HepG2 (cell line): ENCODE measurements around the gene GARIN6. TPM values are rescaled to one million over a fixed set of nuclear protein-coding genes. Genes with fewer than 3 reads are reported as not detected.

Experiments used
- ATAC-seq: fragments of 200-7000 bp; cut with Tn5 transposase; 3 replicates; pipeline ENCODE4 v1.9.1; 2020; ENCODE audit warnings: mild to moderate bottlenecking, moderate library complexity
- BruUV-seq: library from RNA; stranded (reverse); fragments of 400-500 nt; replicated peaks from 2 replicates; lab custom pipeline; 2021; lab: Mats Ljungman, UMichigan
- CTCF ChIA-PET: fragments of 300-600 bp; formaldehyde crosslinking; extraction: SDS; loops from one replicate; lab custom pipeline; 2021; ENCODE audit warnings: low total read pairs, inconsistent platforms, low intra/inter-chr PET ratio; lab: Yijun Ruan, JAX
- POLR2A ChIA-PET: fragments of 350-600 bp; sonication (Branson Sonifier 250); formaldehyde crosslinking; loops from one replicate; lab custom pipeline; 2020; ENCODE audit warnings: antibody characterized with exemption, inconsistent platforms; lab: Yijun Ruan, JAX
- DNase-seq: peaks from one replicate; pipeline ENCODE4 v3.0.0-alpha.2; 2015; ENCODE audit warnings: low spot score
- FAIRE-seq: peaks from 3 replicates; lab custom pipeline; 2011; peaks lifted over from hg19 to GRCh38; lab: Jason Lieb, UNC
- H2AFZ ChIP-seq: one replicate; pipeline ENCODE4 v1.6.1; 2011; ENCODE audit warnings: low read length, inconsistent platforms
- H3K27ac ChIP-seq: fragments of 300-600 bp; 3 replicates; pipeline ENCODE4 v1.8.0; 2011; ENCODE audit warnings: mixed run types, mild to moderate bottlenecking, mixed read lengths, low read length, inconsistent platforms; ENCODE audit not compliant: insufficient read depth; ENCODE audit errors: extremely low read length
- H3K27me3 ChIP-seq, 2 experiments: fragments of 200-600 bp in 1 of 2; 2 replicates in 1 of 2; 3 replicates in 1 of 2; pipeline versions ENCODE4 v1.6.0 to v1.8.0; 2011; ENCODE audit warnings: low read length in 2 of 2, mild to moderate bottlenecking in 2 of 2, moderate library complexity in 2 of 2, inconsistent platforms in 1 of 2; ENCODE audit not compliant: insufficient read depth in 2 of 2, control insufficient read depth in 1 of 2
- H3K36me3 ChIP-seq, 2 experiments: fragments of 200-600 bp in 1 of 2; replicated peaks in 1 of 2; 2 replicates in 1 of 2; 3 replicates in 1 of 2; pipeline versions ENCODE4 v1.5.1 to v1.8.0; 2011; ENCODE audit warnings: low read length in 2 of 2, inconsistent platforms in 1 of 2; ENCODE audit not compliant: insufficient read depth in 2 of 2, control insufficient read depth in 1 of 2
- H3K4me1 ChIP-seq: 2 replicates; pipeline ENCODE4 v1.5.1; 2012; ENCODE audit warnings: low read length, inconsistent platforms; ENCODE audit not compliant: insufficient read depth
- H3K4me2 ChIP-seq: 2 replicates; pipeline ENCODE4 v1.6.0; 2011; ENCODE audit warnings: low read depth, low read length, inconsistent platforms
- H3K4me3 ChIP-seq, 3 experiments: fragments of 200-600 bp in 1 of 3; sonication (generic), shearing (Covaris generic) in 1 of 3; replicated peaks in 1 of 3; 2 replicates each; pipeline ENCODE4 v1.5.1; 2011 to 2016; ENCODE audit warnings: low read length in 3 of 3, inconsistent platforms in 2 of 3, low read depth in 2 of 3, mild to moderate bottlenecking in 2 of 3, control low read depth in 1 of 3, mixed read lengths in 1 of 3; ENCODE audit not compliant: insufficient read depth in 1 of 3
- H3K79me2 ChIP-seq: one replicate; pipeline ENCODE4 v1.6.1; 2011; ENCODE audit warnings: low read length, inconsistent platforms; ENCODE audit not compliant: insufficient read depth
- H3K9ac ChIP-seq: 2 replicates; pipeline ENCODE4 v1.6.0; 2011; ENCODE audit warnings: mild to moderate bottlenecking, low read depth, low read length, inconsistent platforms; ENCODE audit not compliant: insufficient read depth
- H3K9me3 ChIP-seq: 2 replicates; pipeline ENCODE4 v1.5.1; 2012; ENCODE audit warnings: mild to moderate bottlenecking, low read length
- H4K20me1 ChIP-seq: 2 replicates; pipeline ENCODE4 v1.6.0; 2011; ENCODE audit warnings: inconsistent platforms, mild to moderate bottlenecking, low read length, moderate library complexity; ENCODE audit not compliant: insufficient read depth
- CCDC6 ChIP-seq: sonication (generic); formaldehyde crosslinking; IDR thresholded peaks from 2 replicates; pipeline ENCODE4 v1.8.1; 2022; ENCODE audit warnings: mild to moderate bottlenecking, missing genetic modification reagents, moderate library complexity
- DRAP1 ChIP-seq: IDR thresholded peaks from 2 replicates; pipeline ENCODE4 v1.6.1; 2016; ENCODE audit warnings: missing genetic modification reagents, missing compliant biosample characterization
- HIVEP1 ChIP-seq: sonication (generic); formaldehyde crosslinking; IDR thresholded peaks from 2 replicates; pipeline ENCODE4 v1.4.0; 2020; ENCODE audit warnings: mild to moderate bottlenecking, missing genetic modification reagents
- HNF4A ChIP-seq: sonication (generic); formaldehyde crosslinking; IDR thresholded peaks from 2 replicates; pipeline ENCODE4 v1.4.0; 2020; ENCODE audit warnings: missing genetic modification reagents
- NONO ChIP-seq, 2 experiments: fragments of 450-650 bp in 1 of 2; sonication (generic) in 1 of 2; formaldehyde crosslinking in 1 of 2; IDR thresholded peaks in 1 of 2; conservative IDR thresholded peaks in 1 of 2; 2 replicates each; pipeline versions ENCODE4 v1.6.1 to v1.8.0; 2017 to 2022; ENCODE audit warnings: mild to moderate bottlenecking in 1 of 2, missing genetic modification reagents in 1 of 2, moderate library complexity in 1 of 2
- PHF5A ChIP-seq: IDR thresholded peaks from one replicate; pipeline ENCODE4 v1.6.1; 2018; ENCODE audit warnings: low read depth, missing genetic modification reagents; ENCODE audit not compliant: unreplicated experiment
- POGZ ChIP-seq: sonication (generic); formaldehyde crosslinking; IDR thresholded peaks from 2 replicates; pipeline ENCODE4 v1.4.0; 2020; ENCODE audit warnings: mild to moderate bottlenecking, missing genetic modification reagents
- STAG1 ChIP-seq: sonication (generic); formaldehyde crosslinking; IDR thresholded peaks from 2 replicates; pipeline ENCODE4 v1.4.0; 2020; ENCODE audit warnings: missing genetic modification reagents
- ZFX ChIP-seq: sonication (generic); formaldehyde crosslinking; IDR thresholded peaks from 2 replicates; pipeline ENCODE4 v1.4.0; 2020; ENCODE audit warnings: mild to moderate bottlenecking, low read depth, missing genetic modification reagents, moderate library complexity
- ZNF256 ChIP-seq: sonication (generic); formaldehyde crosslinking; conservative IDR thresholded peaks from 2 replicates; pipeline ENCODE4 v1.4.0; 2020; ENCODE audit warnings: missing genetic modification reagents
- ZNF326 ChIP-seq: sonication (generic); formaldehyde crosslinking; IDR thresholded peaks from 2 replicates; pipeline ENCODE4 v1.4.0; 2020; ENCODE audit warnings: missing genetic modification reagents, borderline replicate concordance
- ZNF354B ChIP-seq: sonication (generic); formaldehyde crosslinking; IDR thresholded peaks from 2 replicates; pipeline ENCODE4 v1.8.0; 2022; ENCODE audit warnings: mild to moderate bottlenecking, missing genetic modification reagents
- ZNF556 ChIP-seq: sonication (generic); formaldehyde crosslinking; IDR thresholded peaks from 2 replicates; pipeline ENCODE4 v1.4.0; 2020; ENCODE audit warnings: mild to moderate bottlenecking, missing genetic modification reagents, borderline replicate concordance
- WGBS: methylation state at CpG from one replicate; pipeline ENCODE4 v1.1.6; 2017; ENCODE audit warnings: low lambda C conversion rate; 5-methylcytosine and 5-hydroxymethylcytosine counted together
- in situ Hi-C: cut with HindIII; loops from 2 replicates; pipeline ENCODE4 v1.10.0; 2017; ENCODE audit warnings: low pct_unique_long_range_greater_than_20kb; ENCODE audit not compliant: extremely low pct_ligation_motif_present
- intact Hi-C: fragments of 100-400 bp; cut with micrococcal nuclease; formaldehyde crosslinking; loops from one replicate; pipeline ENCODE4 v1.10.0; 2022; ENCODE audit not compliant: unreplicated experiment
- polyA plus RNA-seq, 8 experiments: library from polyadenylated mRNA; depleted of rRNA in 3 of 8; stranded (reverse) in 7 of 8; unstranded in 1 of 8; fragments of >200 nt; fragmentation: Illumina TruSeq in 4 of 8; extraction: Trizol in 4 of 8; gene quantifications; 2 replicates each; pipeline versions ENCODE4 v1.2.1 to v1.2.3, GENCODE V29; 2011 to 2016; ENCODE audit warnings: low read depth in 4 of 8, missing spikeins in 1 of 8, mixed read lengths in 1 of 8; ENCODE audit not compliant: insufficient read depth in 1 of 8
- total RNA-seq, 5 experiments: library from RNA; depleted of rRNA; stranded (reverse); fragments of >200 nt; fragmentation: Illumina TruSeq; extraction: Trizol; gene quantifications; 2 replicates each; pipeline ENCODE4 v1.2.3, GENCODE V29; 2016; ENCODE audit warnings: low read depth in 1 of 5
- TF ChIP-seq, protein P1 (sequence below): sonication (generic); formaldehyde crosslinking; IDR thresholded peaks from 2 replicates; pipeline ENCODE4 v1.4.0; 2020; ENCODE audit warnings: missing genetic modification reagents
- TF ChIP-seq, protein P2 (sequence below): sonication (generic); formaldehyde crosslinking; conservative IDR thresholded peaks from 2 replicates; pipeline ENCODE4 v1.4.0; 2020; ENCODE audit warnings: missing genetic modification reagents

GARIN6 gene
- total and polyA plus RNA-seq, 2 of the 13 experiments (the other 11 are each of a cell fraction or from before 2014, with no cell fraction given), result not detected

DNA sequence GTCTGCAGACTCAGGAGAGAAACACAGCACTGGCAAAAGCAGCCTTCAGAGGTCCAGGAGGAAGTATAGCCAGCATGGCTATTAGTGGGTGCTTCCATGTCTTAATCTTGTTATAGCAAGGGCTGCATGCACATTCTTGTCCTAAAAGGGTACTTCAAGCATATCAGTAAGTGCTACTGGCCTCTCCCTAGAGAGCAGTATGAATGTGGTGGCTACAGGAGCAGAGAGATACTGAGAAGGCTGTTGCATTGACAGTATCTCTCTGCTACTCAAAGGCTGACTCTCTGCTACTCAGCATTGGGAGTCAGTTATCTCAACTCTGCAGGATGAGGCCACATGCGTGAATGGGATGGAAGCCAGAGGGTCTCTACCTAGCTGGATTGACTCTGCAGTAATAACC lies 2.0 kb downstream of the GARIN6 start (continued):
- TF ChIP-seq ZFX (CRISPR knock-in tag), result no peak
- no peak for TF ChIP-seq ZNF556 (CRISPR knock-in tag)
- TF ChIP-seq HNF4A (CRISPR knock-in tag), result no peak
- TF ChIP-seq ZNF256 (CRISPR knock-in tag), result no peak
- no peak for TF ChIP-seq CCDC6 (CRISPR knock-in tag)
- TF ChIP-seq PHF5A (CRISPR knock-in tag), result no peak

GRCh38 chr12:99658671-99659349 lies 11.3 kb downstream of the GARIN6 start:
- DNase-seq (no peak), ATAC-seq (no peak), FAIRE-seq (no peak)
- intact Hi-C loops (loop anchor here (1.0 to 2.0 kb wide), 2 partner anchors 269 to 272 kb away; no protein-coding TSS in a partner anchor), in situ Hi-C loops (no loop called here)
- H3K27ac ChIP-seq, result no peak overlapping the region
- H3K9ac ChIP-seq, result no peak overlapping the region
- no peak overlapping the region for H3K4me3 ChIP-seq
- no peak overlapping the region for H3K4me2 ChIP-seq
- POLR2A ChIA-PET, result no interaction called here
- no peaks in the 10 kb centered on the region for H3K36me3 ChIP-seq
- no peaks in the 10 kb centered on the region; a peak in 1 of 5 replicates for H3K27me3 ChIP-seq
- no peaks in the 10 kb centered on the region for H3K9me3 ChIP-seq
- H4K20me1 ChIP-seq, result no peaks in the 10 kb centered on the region
- no peaks in the 10 kb centered on the region for H3K4me1 ChIP-seq
- 0% methylated on average over 1 of the region's 1 CpG for WGBS
- CTCF ChIA-PET, result interaction anchor here (1.3 kb wide), 1 partner anchor 615 kb away, joined by 5 read pairs; no protein-coding TSS in a partner anchor
- no peaks in the 10 kb centered on the region for H3K79me2 ChIP-seq
- no peak overlapping the region for H2AFZ ChIP-seq
- BruUV-seq, result no TSS peak
- TF ChIP-seq NONO (IDR thresholded peaks at IDR 0.05), result no peak
- TF ChIP-seq NONO (CRISPR knock-in tag; conservative IDR thresholded peaks at IDR 0.05), result no peak
- TF ChIP-seq POGZ (CRISPR knock-in tag), result no peak
- TF ChIP-seq ZNF326, result no peak
- no peak for TF ChIP-seq ZNF354B (CRISPR knock-in tag)
- TF ChIP-seq STAG1, result peak; percentile 41
- no peak for TF ChIP-seq HIVEP1 (CRISPR knock-in tag)
- TF ChIP-seq, protein P1, sequence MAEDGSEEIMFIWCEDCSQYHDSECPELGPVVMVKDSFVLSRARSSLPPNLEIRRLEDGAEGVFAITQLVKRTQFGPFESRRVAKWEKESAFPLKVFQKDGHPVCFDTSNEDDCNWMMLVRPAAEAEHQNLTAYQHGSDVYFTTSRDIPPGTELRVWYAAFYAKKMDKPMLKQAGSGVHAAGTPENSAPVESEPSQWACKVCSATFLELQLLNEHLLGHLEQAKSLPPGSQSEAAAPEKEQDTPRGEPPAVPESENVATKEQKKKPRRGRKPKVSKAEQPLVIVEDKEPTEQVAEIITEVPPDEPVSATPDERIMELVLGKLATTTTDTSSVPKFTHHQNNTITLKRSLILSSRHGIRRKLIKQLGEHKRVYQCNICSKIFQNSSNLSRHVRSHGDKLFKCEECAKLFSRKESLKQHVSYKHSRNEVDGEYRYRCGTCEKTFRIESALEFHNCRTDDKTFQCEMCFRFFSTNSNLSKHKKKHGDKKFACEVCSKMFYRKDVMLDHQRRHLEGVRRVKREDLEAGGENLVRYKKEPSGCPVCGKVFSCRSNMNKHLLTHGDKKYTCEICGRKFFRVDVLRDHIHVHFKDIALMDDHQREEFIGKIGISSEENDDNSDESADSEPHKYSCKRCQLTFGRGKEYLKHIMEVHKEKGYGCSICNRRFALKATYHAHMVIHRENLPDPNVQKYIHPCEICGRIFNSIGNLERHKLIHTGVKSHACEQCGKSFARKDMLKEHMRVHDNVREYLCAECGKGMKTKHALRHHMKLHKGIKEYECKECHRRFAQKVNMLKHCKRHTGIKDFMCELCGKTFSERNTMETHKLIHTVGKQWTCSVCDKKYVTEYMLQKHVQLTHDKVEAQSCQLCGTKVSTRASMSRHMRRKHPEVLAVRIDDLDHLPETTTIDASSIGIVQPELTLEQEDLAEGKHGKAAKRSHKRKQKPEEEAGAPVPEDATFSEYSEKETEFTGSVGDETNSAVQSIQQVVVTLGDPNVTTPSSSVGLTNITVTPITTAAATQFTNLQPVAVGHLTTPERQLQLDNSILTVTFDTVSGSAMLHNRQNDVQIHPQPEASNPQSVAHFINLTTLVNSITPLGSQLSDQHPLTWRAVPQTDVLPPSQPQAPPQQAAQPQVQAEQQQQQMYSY (CRISPR knock-in tag), result no peak
- TF ChIP-seq, protein P2, sequence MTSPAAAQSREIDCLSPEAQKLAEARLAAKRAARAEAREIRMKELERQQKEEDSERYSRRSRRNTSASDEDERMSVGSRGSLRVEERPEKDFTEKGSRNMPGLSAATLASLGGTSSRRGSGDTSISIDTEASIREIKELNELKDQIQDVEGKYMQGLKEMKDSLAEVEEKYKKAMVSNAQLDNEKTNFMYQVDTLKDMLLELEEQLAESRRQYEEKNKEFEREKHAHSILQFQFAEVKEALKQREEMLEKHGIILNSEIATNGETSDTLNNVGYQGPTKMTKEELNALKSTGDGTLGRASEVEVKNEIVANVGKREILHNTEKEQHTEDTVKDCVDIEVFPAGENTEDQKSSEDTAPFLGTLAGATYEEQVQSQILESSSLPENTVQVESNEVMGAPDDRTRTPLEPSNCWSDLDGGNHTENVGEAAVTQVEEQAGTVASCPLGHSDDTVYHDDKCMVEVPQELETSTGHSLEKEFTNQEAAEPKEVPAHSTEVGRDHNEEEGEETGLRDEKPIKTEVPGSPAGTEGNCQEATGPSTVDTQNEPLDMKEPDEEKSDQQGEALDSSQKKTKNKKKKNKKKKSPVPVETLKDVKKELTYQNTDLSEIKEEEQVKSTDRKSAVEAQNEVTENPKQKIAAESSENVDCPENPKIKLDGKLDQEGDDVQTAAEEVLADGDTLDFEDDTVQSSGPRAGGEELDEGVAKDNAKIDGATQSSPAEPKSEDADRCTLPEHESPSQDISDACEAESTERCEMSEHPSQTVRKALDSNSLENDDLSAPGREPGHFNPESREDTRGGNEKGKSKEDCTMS (CRISPR knock-in tag), result no peak
- TF ChIP-seq DRAP1 (CRISPR knock-in tag), result no peak
